ENCODE measurements around the gene SLC8A1. TPM values are rescaled to one million over a fixed set of nuclear protein-coding genes. Genes with fewer than 3 reads are reported as not detected.

Gene SLC8A1
- total RNA-seq, 1 experiment from 2014 or later = 1.7 TPM

DNA sequence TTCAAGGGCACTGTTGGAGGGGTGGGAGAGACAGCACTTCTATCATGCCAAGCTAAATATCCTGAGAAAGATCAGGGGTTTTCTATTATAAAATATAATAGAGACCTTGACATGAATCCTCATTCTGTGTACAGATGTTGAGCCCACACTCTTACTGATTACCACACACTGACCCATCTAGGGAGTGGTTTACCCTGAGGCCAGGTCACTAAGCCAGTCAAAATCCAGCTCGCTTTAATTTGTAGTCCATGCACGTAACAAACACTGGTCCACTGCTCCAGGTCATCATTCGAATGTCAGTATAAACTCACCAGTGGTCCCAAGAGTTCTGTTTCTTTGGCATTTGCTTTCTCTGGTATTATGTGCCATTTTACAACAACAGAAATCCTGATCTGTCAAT is 96.4 kb downstream of the SLC8A1 start:
- H3K23me2 ChIP-seq (ENCODE audit: insufficient read length, low read depth, low read length, poor library complexity, severe bottlenecking) = no peaks in the 10 kb centered on the region
- no peaks in the 10 kb centered on the region for H3K4me1 ChIP-seq (ENCODE audit: insufficient read depth, low read length)
- H3K27me3 ChIP-seq (ENCODE audit: insufficient read depth, low read length) = no peaks in the 10 kb centered on the region
- no peak overlapping the region for H4K8ac ChIP-seq (replicated peaks; ENCODE audit: insufficient read length, low read depth, low read length)
- H2BK20ac ChIP-seq (ENCODE audit: low read depth, low read length, poor library complexity, severe bottlenecking) = no peak overlapping the region
- Mint-ChIP-seq H3K9me3 (no peaks in the 10 kb centered on the region), H3K4me3 (no peak overlapping the region), H3K27me3 (ENCODE audit: low read depth) (no peaks in the 10 kb centered on the region), H3K4me1 (peaks cover 4 to 7% of the 10 kb centered on the region in 2 experiments), H3K36me3 (ENCODE audit: insufficient read depth in 1 of 3, low read depth in 3 of 3) (no peaks in the 10 kb centered on the region), H3K27ac (no peak overlapping the region)
- no peaks in the 10 kb centered on the region for H3K79me1 ChIP-seq (ENCODE audit: insufficient read depth, low read depth, low read length, poor library complexity, severe bottlenecking)
- H2BK15ac ChIP-seq (ENCODE audit: low read depth, low read length) = no peak overlapping the region
- no peak overlapping the region for H3T11ph ChIP-seq (ENCODE audit: low read length)
- H3K4me2 ChIP-seq (ENCODE audit: insufficient read depth, insufficient read length, low read length) = no peak overlapping the region
- H3K56ac ChIP-seq (ENCODE audit: insufficient read length, low read depth, low read length) = no peak overlapping the region
- H4K20me1 ChIP-seq (ENCODE audit: control insufficient read depth, insufficient read depth, insufficient read length) = no peaks in the 10 kb centered on the region
- H2BK5ac ChIP-seq (ENCODE audit: insufficient read length, low read length) = no peak overlapping the region
- no peak overlapping the region for H2BK12ac ChIP-seq (ENCODE audit: insufficient read length, low read depth, low read length)
- H4K91ac ChIP-seq (ENCODE audit: insufficient read length, low read depth, low read length) = no peak overlapping the region
- no peaks in the 10 kb centered on the region for H3K9me3 ChIP-seq (ENCODE audit: control insufficient read depth, low read depth, low read length)
- H3K18ac ChIP-seq (ENCODE audit: insufficient read length, low read depth, low read length) = no peak overlapping the region
- H4K5ac ChIP-seq (ENCODE audit: insufficient read length, low read depth, low read length) = no peak overlapping the region
- H2AK5ac ChIP-seq (ENCODE audit: insufficient read length, low read length) = no peak overlapping the region
- WGBS (ENCODE audit: extremely low coverage, insufficient read length, low lambda C conversion rate) = no CpG with 5 or more reads among the region's 3 CpGs
- no peak overlapping the region for H3K27ac ChIP-seq (ENCODE audit: insufficient read length, low read depth, low read length)
- no peak overlapping the region for H3K23ac ChIP-seq (ENCODE audit: insufficient read length, low read depth, low read length)
- no peak overlapping the region for H2BK120ac ChIP-seq (ENCODE audit: low read depth, low read length, poor library complexity, severe bottlenecking)
- H3K9ac ChIP-seq (ENCODE audit: extremely low read depth, insufficient read length, low read length) = no peak overlapping the region
- TF ChIP-seq CTCF (conservative IDR thresholded peaks at IDR 0.05) = no peak
- H3K14ac ChIP-seq (ENCODE audit: insufficient read depth, low read length) = no peak overlapping the region
- H3K4ac ChIP-seq (ENCODE audit: low read depth, low read length) = no peak overlapping the region
- no peak for DNase-seq
- H2AFZ ChIP-seq (ENCODE audit: low read length) = no peak overlapping the region
- H3K79me2 ChIP-seq (ENCODE audit: insufficient read depth, low read length) = no peaks in the 10 kb centered on the region

Measured in H9 (cell line).